Measurements from ENCODE around the gene CHD3. TPM values are rescaled to one million over a fixed set of nuclear protein-coding genes. Genes with fewer than 3 reads are reported as not detected.
A peak's percentile ranks its signal among the peaks of the same experiment; 100 is the strongest.

Gene CHD3
- total RNA-seq, 2 donors from 2014 or later, result 80.6 to 171 TPM

DNA sequence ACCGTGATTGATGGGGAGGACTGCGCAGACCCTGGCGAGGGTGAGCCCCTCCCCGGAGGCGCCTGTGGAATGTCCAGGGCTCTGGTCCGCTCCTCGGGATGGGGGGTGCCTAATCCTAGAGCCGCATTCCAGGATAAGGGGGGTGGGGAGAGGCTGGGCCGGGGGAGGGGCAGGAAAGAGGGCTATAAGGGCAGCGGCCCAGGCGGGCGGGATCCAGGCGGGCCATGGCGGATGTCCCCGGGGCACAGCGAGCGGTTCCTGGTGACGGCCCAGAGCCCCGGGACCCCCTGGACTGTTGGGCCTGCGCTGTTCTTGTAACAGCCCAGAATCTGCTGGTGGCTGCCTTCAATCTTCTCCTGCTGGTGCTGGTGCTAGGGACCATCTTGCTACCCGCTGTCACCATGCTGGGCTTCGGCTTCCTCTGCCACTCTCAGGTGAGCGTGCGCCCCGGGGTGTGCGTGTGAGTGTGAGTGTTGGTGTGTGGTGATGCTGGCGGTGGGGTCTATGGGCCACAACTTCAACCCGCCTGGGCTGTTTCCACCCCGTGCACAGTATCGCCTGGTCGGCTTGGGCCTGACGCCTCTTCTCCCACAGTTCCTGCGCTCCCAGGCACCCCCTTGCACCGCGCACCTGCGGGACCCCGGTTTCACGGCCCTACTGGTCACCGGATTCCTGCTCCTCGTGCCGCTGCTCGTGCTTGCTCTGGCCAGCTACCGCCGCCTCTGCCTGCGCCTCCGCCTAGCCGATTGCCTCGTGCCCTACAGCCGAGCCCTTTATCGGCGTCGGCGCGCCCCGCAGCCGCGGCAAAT, 33.5 kb upstream of the CHD3 start, which contains the start of gene TMEM88:
TSS of gene TMEM88 (plus strand) at position 216 of the 809 bp plus-strand sequence. CDS start at position 225, 9 bp downstream.
- H3K4me3 ChIP-seq, result peak within 1 kb of the TSS; percentile 75
- ATAC-seq (ENCODE audit: insufficient number of reproducible peaks, low FRiP score, low read depth) (no peak), DNase-seq (ENCODE audit: low spot score) (no peak)
- TF ChIP-seq CTCF (IDR thresholded peaks at IDR 0.05), result no peak
- peak within 1 kb of the TSS; percentile 80 to 85 for H3K27ac ChIP-seq
- H3K36me3 ChIP-seq, result peaks cover 12% of the 10 kb centered on the region
- no peaks in the 10 kb centered on the region for H3K27me3 ChIP-seq (replicated peaks; ENCODE audit: insufficient read depth)
- no peaks in the 10 kb centered on the region for H3K9me3 ChIP-seq
- peaks cover 21 to 40% of the 10 kb centered on the region in 2 donors for H3K4me1 ChIP-seq (ENCODE audit: control insufficient read depth in 1 of 2, low read depth in 2 of 2)

- Histone ChIP-seq H3K27me3 (replicated peaks; ENCODE audit: insufficient read depth) (no peaks in the 10 kb centered on the region), H3K4me3 (peak overlapping the region; percentile 75), H3K27ac (peak overlapping the region; percentile 80 to 85), H3K4me1 (ENCODE audit: control insufficient read depth in 1 of 2, low read depth in 2 of 2) (peaks cover 21 to 40% of the 10 kb centered on the region in 2 donors), H3K9me3 (no peaks in the 10 kb centered on the region), H3K36me3 (peaks cover 8% of the 10 kb centered on the region)
- ATAC-seq (ENCODE audit: insufficient number of reproducible peaks, low FRiP score, low read depth) (no peak), DNase-seq (ENCODE audit: low spot score) (no peak)
- no peak for TF ChIP-seq CTCF (IDR thresholded peaks at IDR 0.05)
These were observed 33.0 kb upstream of the CHD3 start for GRCh38 chr17:7855660-7856010.

GRCh38 chr17:7856011-7856810, 32.4 kb upstream of the CHD3 start:
- Histone ChIP-seq H3K4me1 (ENCODE audit: control insufficient read depth in 1 of 2, low read depth in 2 of 2) (peaks cover 21 to 39% of the 10 kb centered on the region in 2 donors), H3K27ac (peak overlapping the region; percentile 80 to 85), H3K27me3 (replicated peaks; ENCODE audit: insufficient read depth) (no peaks in the 10 kb centered on the region), H3K36me3 (peaks cover 7% of the 10 kb centered on the region), H3K4me3 (peak overlapping the region; percentile 75), H3K9me3 (no peaks in the 10 kb centered on the region)
- no peak for TF ChIP-seq CTCF (IDR thresholded peaks at IDR 0.05)
- ATAC-seq (ENCODE audit: insufficient number of reproducible peaks, low FRiP score, low read depth) (no peak), DNase-seq (ENCODE audit: low spot score) (no peak)

GRCh38 chr17:7856811-7857712, 31.5 kb upstream of the CHD3 start, which contains the start of gene NAA38:
Gene NAA38 (minus strand): TSS chr17:7857559. CDS start chr17:7857463, 96 bp downstream.
- Histone ChIP-seq H3K27me3 (replicated peaks; ENCODE audit: insufficient read depth) (no peaks in the 10 kb centered on the region), H3K4me1 (ENCODE audit: control insufficient read depth in 1 of 2, low read depth in 2 of 2) (peaks cover 21 to 32% of the 10 kb centered on the region in 2 donors), H3K27ac (peak within 1 kb of the TSS; percentile 80 to 85), H3K4me3 (peak within 1 kb of the TSS; percentile 75), H3K36me3 (peaks cover 7% of the 10 kb centered on the region), H3K9me3 (no peaks in the 10 kb centered on the region)
- peak; percentile 27 for TF ChIP-seq CTCF (IDR thresholded peaks at IDR 0.05)
- ATAC-seq (ENCODE audit: insufficient number of reproducible peaks, low FRiP score, low read depth) (peak; percentile 96), DNase-seq (ENCODE audit: low spot score) (peak; percentile 95)
